K562 (cell line): ENCODE data around the gene SLC16A5. TPM values are rescaled to one million over a fixed set of nuclear protein-coding genes. Genes with fewer than 3 reads are reported as not detected.

Experiments
- ATF6 ChIP-seq: sonication (generic); formaldehyde crosslinking; IDR thresholded peaks from 2 replicates; pipeline ENCODE4 v1.4.0; 2020; ENCODE audit warnings: mild to moderate bottlenecking, missing genetic modification reagents
- BHLHE40 ChIP-seq: IDR thresholded peaks from 2 replicates; pipeline ENCODE4 v1.6.1; 2011; ENCODE audit warnings: low read length, improper control_type of control experiment
- NCOA1 ChIP-seq: fragments of 450-650 bp; IDR thresholded peaks from 2 replicates; pipeline ENCODE4 v1.6.1; 2016; ENCODE audit warnings: low read depth
- PHF8 ChIP-seq: fragments of 200-600 bp; sonication (generic); IDR thresholded peaks from 2 replicates; pipeline ENCODE4 v1.6.1; 2012; ENCODE audit warnings: mixed run types, mild to moderate bottlenecking, inconsistent platforms, low read length, moderate library complexity, borderline replicate concordance
- PREB ChIP-seq: sonication (generic); formaldehyde crosslinking; IDR thresholded peaks from 2 replicates; pipeline ENCODE4 v1.8.1; 2023; ENCODE audit warnings: mild to moderate bottlenecking, missing genetic modification reagents
- RNF2 ChIP-seq: sonication (generic); IDR thresholded peaks from 2 replicates; pipeline ENCODE4 v1.6.1; 2016
- SNAPC5 ChIP-seq: fragments of 250-450 bp; sonication (Bioruptor Pico); IDR thresholded peaks from 2 replicates; pipeline ENCODE4 v1.8.0; 2021; ENCODE audit warnings: moderate library complexity, mild to moderate bottlenecking, inconsistent platforms
- TCF15 ChIP-seq: fragments of 250-450 bp; sonication (Bioruptor Pico); IDR thresholded peaks from 2 replicates; pipeline ENCODE4 v1.8.0; 2022; ENCODE audit warnings: moderate library complexity, mild to moderate bottlenecking, inconsistent platforms
- TSHZ1 ChIP-seq: fragments of 250-450 bp; sonication (Bioruptor Pico); IDR thresholded peaks from 2 replicates; pipeline ENCODE4 v1.4.0; 2020; ENCODE audit warnings: mild to moderate bottlenecking, moderate library complexity
- ZNF407 ChIP-seq: fragments of 450-650 bp; IDR thresholded peaks from 2 replicates; pipeline ENCODE4 v1.6.1; 2016; ENCODE audit warnings: low read depth
- polyA plus RNA-seq, 8 experiments: library from polyadenylated mRNA; depleted of rRNA in 4 of 8; stranded (reverse) in 5 of 8; unstranded in 3 of 8; fragments of >200 nt; fragmentation: Nextera tagmentation in 2 of 8; fragmentation: Illumina TruSeq in 1 of 8; extraction: Ambion mirVana in 2 of 8; extraction: Trizol in 1 of 8; gene quantifications; 2 replicates each; pipeline versions ENCODE4 v1.2.1 to v1.2.3, GENCODE V29; 2011 to 2014; ENCODE audit warnings: inconsistent platforms in 1 of 8, missing spikeins in 1 of 8
- total RNA-seq, 7 experiments: library from RNA; depleted of rRNA in 6 of 7; stranded (reverse); fragments of >200 nt in 6 of 7; fragmentation: Illumina TruSeq in 2 of 7; extraction: Trizol in 2 of 7; gene quantifications; 2 replicates each; pipeline versions ENCODE4 v1.2.1 to v1.2.3, GENCODE V29; 2011 to 2021; ENCODE audit warnings: low replicate concordance in 1 of 7

SLC16A5 gene
- total and polyA plus RNA-seq, 9 of the 15 experiments (the other 6 are each of a cell fraction or from before 2014, with no cell fraction given), result 0.06 to 2.6 (median 0.91) TPM

- no peak for TF ChIP-seq ZNF407
- TF ChIP-seq PREB (CRISPR knock-in tag), result no peak
- TF ChIP-seq TSHZ1 (CRISPR knock-in tag), result no peak
- TF ChIP-seq TCF15 (CRISPR knock-in tag), result no peak
- TF ChIP-seq SNAPC5 (CRISPR knock-in tag), result no peak
- TF ChIP-seq RNF2, result no peak
- no peak for TF ChIP-seq NCOA1
- TF ChIP-seq BHLHE40, result peak; percentile 78
- TF ChIP-seq ATF6 (CRISPR knock-in tag), result no peak
- TF ChIP-seq PHF8, result peak; percentile 93; the same call in 1 of the 2 replicates
These were observed 41.1 kb upstream of the SLC16A5 start, which contains the start of the genes ATP5PD and KCTD2 (continued) for GRCh38 chr17:75046407-75047289.
